Endothelial cell of umbilical vein (primary cell): ENCODE results near the gene TYROBP.

Experiments used
- JUN ChIP-seq: IDR thresholded peaks from 2 replicates; pipeline ENCODE4 v1.6.1; 2011; ENCODE audit warnings: borderline replicate concordance, low read depth; ENCODE audit not compliant: insufficient read length, insufficient read depth
- POLR2A ChIP-seq: IDR thresholded peaks from 2 replicates; pipeline ENCODE4 v1.6.1; 2012; ENCODE audit warnings: low read depth, mild to moderate bottlenecking, control low read depth, low read length
- TF ChIP-seq, protein P1 (sequence below), 2 donors: IDR thresholded peaks; 1 replicate in 1 of 2; 2 replicates in 1 of 2; pipeline ENCODE4 v1.5.1; 2011; ENCODE audit warnings: low read length in 2 of 2, mild to moderate bottlenecking in 2 of 2, moderate library complexity in 2 of 2, control low read depth in 1 of 2, inconsistent platforms in 1 of 2, low read depth in 1 of 2; ENCODE audit not compliant: insufficient read depth in 1 of 2; ENCODE audit errors: extremely low read depth in 1 of 2

DNA sequence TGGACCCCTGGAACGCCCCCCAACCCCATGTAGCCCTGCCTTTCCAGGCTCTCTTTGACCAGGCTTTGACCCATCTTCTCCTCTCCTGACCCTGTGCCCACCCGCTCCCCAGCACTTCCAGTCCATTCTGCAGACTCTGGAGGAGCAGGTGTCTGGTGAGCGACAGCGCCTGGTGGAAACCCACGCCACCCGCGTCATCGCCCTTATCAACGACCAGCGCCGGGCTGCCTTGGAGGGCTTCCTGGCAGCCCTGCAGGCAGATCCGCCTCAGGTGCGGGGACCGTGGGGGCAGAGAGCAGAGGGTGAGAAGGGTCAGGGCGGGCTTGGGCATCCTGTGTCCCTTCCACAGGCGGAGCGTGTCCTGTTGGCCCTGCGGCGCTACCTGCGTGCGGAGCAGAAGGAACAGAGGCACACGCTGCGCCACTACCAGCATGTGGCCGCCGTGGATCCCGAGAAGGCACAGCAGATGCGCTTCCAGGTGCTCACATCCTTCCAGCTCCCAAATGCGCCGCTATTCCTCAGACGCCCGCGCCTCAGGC is 33.6 kb downstream of the TYROBP start:
- TF ChIP-seq, protein P1, sequence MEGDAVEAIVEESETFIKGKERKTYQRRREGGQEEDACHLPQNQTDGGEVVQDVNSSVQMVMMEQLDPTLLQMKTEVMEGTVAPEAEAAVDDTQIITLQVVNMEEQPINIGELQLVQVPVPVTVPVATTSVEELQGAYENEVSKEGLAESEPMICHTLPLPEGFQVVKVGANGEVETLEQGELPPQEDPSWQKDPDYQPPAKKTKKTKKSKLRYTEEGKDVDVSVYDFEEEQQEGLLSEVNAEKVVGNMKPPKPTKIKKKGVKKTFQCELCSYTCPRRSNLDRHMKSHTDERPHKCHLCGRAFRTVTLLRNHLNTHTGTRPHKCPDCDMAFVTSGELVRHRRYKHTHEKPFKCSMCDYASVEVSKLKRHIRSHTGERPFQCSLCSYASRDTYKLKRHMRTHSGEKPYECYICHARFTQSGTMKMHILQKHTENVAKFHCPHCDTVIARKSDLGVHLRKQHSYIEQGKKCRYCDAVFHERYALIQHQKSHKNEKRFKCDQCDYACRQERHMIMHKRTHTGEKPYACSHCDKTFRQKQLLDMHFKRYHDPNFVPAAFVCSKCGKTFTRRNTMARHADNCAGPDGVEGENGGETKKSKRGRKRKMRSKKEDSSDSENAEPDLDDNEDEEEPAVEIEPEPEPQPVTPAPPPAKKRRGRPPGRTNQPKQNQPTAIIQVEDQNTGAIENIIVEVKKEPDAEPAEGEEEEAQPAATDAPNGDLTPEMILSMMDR (IDR thresholded peaks at IDR 0.05; ENCODE audit: extremely low read depth in 1 of 2, insufficient read depth in 1 of 2, low read depth in 1 of 2, low read length in 2 of 2), result no peak
- no peak for TF ChIP-seq JUN
- no peak for TF ChIP-seq POLR2A
